Mesothelial cell of epicardium (in vitro differentiated cells): ENCODE data around the gene CFTR. TPM values are rescaled to one million over a fixed set of nuclear protein-coding genes. Genes with fewer than 3 reads are reported as not detected.

Experiments
- DNase-seq, 2 experiments: peaks; one replicate each; pipeline ENCODE4 v3.0.0; 2021; ENCODE audit warnings: low spot score in 2 of 2; ENCODE audit not compliant: unreplicated experiment in 2 of 2
- H3K27ac Mint-ChIP-seq: 2 replicates; pipeline ENCODE4 v1.8.0; 2021; ENCODE audit warnings: mixed read lengths
- H3K27me3 Mint-ChIP-seq: 2 replicates; pipeline ENCODE4 v1.8.0; 2021; ENCODE audit warnings: low read depth, mixed read lengths
- H3K36me3 Mint-ChIP-seq: 2 replicates; pipeline ENCODE4 v1.8.0; 2021; ENCODE audit warnings: mixed read lengths
- H3K4me1 Mint-ChIP-seq: 2 replicates; pipeline ENCODE4 v1.8.0; 2021; ENCODE audit warnings: mixed read lengths
- H3K4me3 Mint-ChIP-seq: 2 replicates; pipeline ENCODE4 v1.8.0; 2021; ENCODE audit warnings: mild to moderate bottlenecking, moderate library complexity, mixed read lengths
- H3K9me3 Mint-ChIP-seq: 2 replicates; pipeline ENCODE4 v1.8.0; 2021; ENCODE audit warnings: mixed read lengths
- CTCF ChIP-seq: fragments of 200-600 bp; sonication (generic); IDR thresholded peaks from one replicate; pipeline ENCODE4 v1.5.0; 2021; ENCODE audit warnings: antibody characterized with exemption; ENCODE audit not compliant: unreplicated experiment
- total RNA-seq: library from RNA; stranded (reverse); gene quantifications from 3 replicates; pipeline ENCODE4 v1.2.1, GENCODE V29; 2021

CFTR gene
- total RNA-seq, 1 donor from 2014 or later = 2.7 TPM

GRCh38 chr7:117630907-117631564 is 151.2 kb downstream of the CFTR start:
- H3K27ac Mint-ChIP-seq = no peak overlapping the region
- H3K36me3 Mint-ChIP-seq = peaks cover 9% of the 10 kb centered on the region
- no peak for DNase-seq
- H3K9me3 Mint-ChIP-seq = peaks cover 37% of the 10 kb centered on the region
- no peaks in the 10 kb centered on the region for H3K4me1 Mint-ChIP-seq
- H3K27me3 Mint-ChIP-seq = no peaks in the 10 kb centered on the region
- H3K4me3 Mint-ChIP-seq = no peak overlapping the region
- TF ChIP-seq CTCF = no peak

GRCh38 chr7:117631652-117632051 is 151.8 kb downstream of the CFTR start:
- Mint-ChIP-seq H3K9me3 (peaks cover 43% of the 10 kb centered on the region), H3K27me3 (no peaks in the 10 kb centered on the region), H3K4me3 (no peak overlapping the region), H3K27ac (no peak overlapping the region), H3K4me1 (no peaks in the 10 kb centered on the region), H3K36me3 (peaks cover 11% of the 10 kb centered on the region)
- no peak for TF ChIP-seq CTCF
- no peak for DNase-seq

- no peak for DNase-seq
- Mint-ChIP-seq H3K4me1 (peaks cover 4% of the 10 kb centered on the region), H3K36me3 (peaks cover 8% of the 10 kb centered on the region), H3K4me3 (no peak overlapping the region), H3K27ac (no peak overlapping the region), H3K27me3 (no peaks in the 10 kb centered on the region), H3K9me3 (peaks cover 32% of the 10 kb centered on the region)
- TF ChIP-seq CTCF = no peak
These were observed 158.1 kb downstream of the CFTR start for GRCh38 chr7:117637937-117638336.

GRCh38 chr7:117639966-117640365 is 160.1 kb downstream of the CFTR start:
- Mint-ChIP-seq H3K36me3 (peaks cover 1% of the 10 kb centered on the region), H3K9me3 (peaks cover 15% of the 10 kb centered on the region), H3K4me3 (no peak overlapping the region), H3K4me1 (peaks cover 19% of the 10 kb centered on the region), H3K27me3 (no peaks in the 10 kb centered on the region), H3K27ac (no peak overlapping the region)
- DNase-seq = no peak
- TF ChIP-seq CTCF = no peak

- H3K9me3 Mint-ChIP-seq = peaks cover 11% of the 10 kb centered on the region
- DNase-seq = no peak
- peaks cover 20% of the 10 kb centered on the region for H3K4me1 Mint-ChIP-seq
- H3K36me3 Mint-ChIP-seq = peaks cover 1% of the 10 kb centered on the region
- no peak overlapping the region for H3K27ac Mint-ChIP-seq
- TF ChIP-seq CTCF = no peak
- H3K27me3 Mint-ChIP-seq = no peaks in the 10 kb centered on the region
- H3K4me3 Mint-ChIP-seq = no peak overlapping the region
These were observed 160.6 kb downstream of the CFTR start for GRCh38 chr7:117640465-117640864.
